Measurements from ENCODE around the gene MINDY4. TPM values are rescaled to one million over a fixed set of nuclear protein-coding genes. Genes with fewer than 3 reads are reported as not detected.

Gene MINDY4
- total and polyA plus RNA-seq, 10 of the 15 experiments (the other 5 are each of a cell fraction or from before 2014, with no cell fraction given), result 0.10 to 0.90 (median 0.40) TPM

- intact Hi-C loops (cut with micrococcal nuclease; ENCODE audit: unreplicated experiment) (no loop called here), in situ Hi-C loops (cut with MboI) (no loop called here)
- Histone ChIP-seq H3K9ac (ENCODE audit: control insufficient read depth, insufficient read depth, low read length) (no peak overlapping the region), H3K36me3 (ENCODE audit: control insufficient read depth in 2 of 2, insufficient read depth in 2 of 2, low read length in 1 of 2) (no peaks in the 10 kb centered on the region), H3K4me2 (ENCODE audit: control insufficient read depth, insufficient read depth) (no peak overlapping the region), H3K4me1 (ENCODE audit: control insufficient read depth, insufficient read depth, low read length) (no peaks in the 10 kb centered on the region), H3K27ac (ENCODE audit: control insufficient read depth, insufficient read depth) (no peak overlapping the region), H4K20me1 (ENCODE audit: control insufficient read depth, insufficient read depth) (no peaks in the 10 kb centered on the region), H3K27me3 (replicated peaks in 1 of 2; ENCODE audit: control insufficient read depth in 2 of 2, insufficient read depth in 2 of 2, low read length in 1 of 2) (no peaks in the 10 kb centered on the region), H3K9me3 (replicated peaks; ENCODE audit: control insufficient read depth, insufficient read depth, low read length) (no peaks in the 10 kb centered on the region), H3K79me2 (ENCODE audit: control insufficient read depth, insufficient read depth, low read length) (no peaks in the 10 kb centered on the region), H2AFZ (ENCODE audit: control insufficient read depth, low read depth, low read length) (no peak overlapping the region), H3K4me3 (no peak overlapping the region)
- WGBS (ENCODE audit: insufficient coverage, insufficient replicate concordance, low lambda C conversion rate, missing lambda C conversion rate), result 45% methylated on average over 10 of the region's 11 CpGs
- POLR2A ChIA-PET, result no interaction called here
- TF ChIP-seq SIX5 (IDR thresholded peaks at IDR 0.05; ENCODE audit: low read depth, low read length, severe bottlenecking) (no peak), MXI1 (IDR thresholded peaks at IDR 0.05; ENCODE audit: low read depth, low read length) (no peak), KDM1A (IDR thresholded peaks at IDR 0.05; ENCODE audit: borderline replicate concordance) (no peak), E2F4 (IDR thresholded peaks at IDR 0.05; ENCODE audit: low read depth, low read length) (no peak), POU2F2 (IDR thresholded peaks at IDR 0.05; ENCODE audit: borderline replicate concordance, low read depth, low read length) (no peak), PAX8 (IDR thresholded peaks at IDR 0.05) (no peak)
- BruUV-seq (replicated peaks), result no TSS peak
- no peak for FAIRE-seq
- CTCF ChIA-PET, result no interaction called here
- RAD21 ChIA-PET (ENCODE audit: unreplicated experiment), result no interaction called here
- SMC1A ChIA-PET (ENCODE audit: uncharacterized antibody, unreplicated experiment), result no interaction called here
- no peak for DNase-seq (ENCODE audit: low read depth, low spot score)
- no peak for ATAC-seq
These were observed 81.6 kb downstream of the MINDY4 start for GRCh38 chr7:30852744-30853288.

- Histone ChIP-seq H3K9ac (ENCODE audit: control insufficient read depth, insufficient read depth, low read length) (no peak overlapping the region), H3K4me1 (ENCODE audit: control insufficient read depth, insufficient read depth, low read length) (no peaks in the 10 kb centered on the region), H4K20me1 (ENCODE audit: control insufficient read depth, insufficient read depth) (no peaks in the 10 kb centered on the region), H3K27ac (ENCODE audit: control insufficient read depth, insufficient read depth) (no peak overlapping the region), H3K4me3 (no peak overlapping the region), H3K79me2 (ENCODE audit: control insufficient read depth, insufficient read depth, low read length) (no peaks in the 10 kb centered on the region), H3K36me3 (ENCODE audit: control insufficient read depth in 2 of 2, insufficient read depth in 2 of 2, low read length in 1 of 2) (no peaks in the 10 kb centered on the region), H2AFZ (ENCODE audit: control insufficient read depth, low read depth, low read length) (no peak overlapping the region), H3K27me3 (replicated peaks in 1 of 2; ENCODE audit: control insufficient read depth in 2 of 2, insufficient read depth in 2 of 2, low read length in 1 of 2) (no peaks in the 10 kb centered on the region), H3K9me3 (replicated peaks; ENCODE audit: control insufficient read depth, insufficient read depth, low read length) (no peaks in the 10 kb centered on the region), H3K4me2 (ENCODE audit: control insufficient read depth, insufficient read depth) (no peak overlapping the region)
- DNase-seq (ENCODE audit: low read depth, low spot score) (no peak), ATAC-seq (no peak), FAIRE-seq (no peak)
- BruUV-seq (replicated peaks), result no TSS peak
- SMC1A ChIA-PET (ENCODE audit: uncharacterized antibody, unreplicated experiment), result interaction anchor here (0.6 kb wide), 1 partner anchor 179 kb away, joined by 3 read pairs; no protein-coding TSS in a partner anchor
- 32% methylated on average over 3 of the region's 3 CpGs for WGBS (ENCODE audit: insufficient coverage, insufficient replicate concordance, low lambda C conversion rate, missing lambda C conversion rate)
- CTCF ChIA-PET, result no interaction called here
- in situ Hi-C loops (cut with MboI), result no loop called here
- POLR2A ChIA-PET, result no interaction called here
- intact Hi-C loops (cut with micrococcal nuclease; ENCODE audit: unreplicated experiment), result no loop called here
- RAD21 ChIA-PET (ENCODE audit: unreplicated experiment), result no interaction called here
- no peak for TF ChIP-seq ZZZ3 (IDR thresholded peaks at IDR 0.05; ENCODE audit: control insufficient read depth, insufficient read length, low read depth)
- no peak for TF ChIP-seq CUX1 (IDR thresholded peaks at IDR 0.05; ENCODE audit: insufficient replicate concordance, low read depth, low read length)
- no peak for TF ChIP-seq BCL11A (IDR thresholded peaks at IDR 0.05; ENCODE audit: low read depth, low read length)
- no peak for TF ChIP-seq ETV6 (conservative IDR thresholded peaks at IDR 0.05 in 1 of 2, IDR thresholded peaks at IDR 0.05 in 1 of 2; ENCODE audit: borderline replicate concordance in 1 of 2, low read depth in 1 of 2)
- no peak for TF ChIP-seq ATF7 (IDR thresholded peaks at IDR 0.05; ENCODE audit: low read depth)
These were observed 82.4 kb downstream of the MINDY4 start for GRCh38 chr7:30853576-30853975.
